ENCODE measurements around the gene HSFX1.

GRCh38 chrX:149803458-149804062, 29.7 kb downstream of the HSFX1 start:
- no peak for TF ChIP-seq SNRNP70 (optimal IDR thresholded peaks at IDR 0.05; ENCODE audit: low read depth, low read length)
- TF ChIP-seq ZKSCAN1 (IDR thresholded peaks at IDR 0.05; ENCODE audit: low read depth, low read length): no peak
- TF ChIP-seq JUND (IDR thresholded peaks at IDR 0.05; ENCODE audit: borderline replicate concordance, low read depth, low read length): no peak
- no peak for TF ChIP-seq JUND (tag; IDR thresholded peaks at IDR 0.05; ENCODE audit: borderline replicate concordance, low read depth, low read length)
- no peak for TF ChIP-seq JUNB (CRISPR knock-in tag; conservative IDR thresholded peaks at IDR 0.05)
- no peak for TF ChIP-seq KAT7 (CRISPR knock-in tag; IDR thresholded peaks at IDR 0.05; ENCODE audit: borderline replicate concordance)
- no peak for TF ChIP-seq CBX5 (IDR thresholded peaks at IDR 0.05; ENCODE audit: borderline replicate concordance, low read depth)
- TF ChIP-seq POLR2AphosphoS5 (IDR thresholded peaks at IDR 0.05; ENCODE audit: control insufficient read depth, insufficient read depth, low read depth, low read length): no peak
- TF ChIP-seq KDM2B (CRISPR knock-in tag; IDR thresholded peaks at IDR 0.05): no peak
- no peak for TF ChIP-seq EGR1 (conservative IDR thresholded peaks at IDR 0.05)

Measured in K562 (cell line).